ENCODE data around the gene TRMT2B.
"Not testable (repeated sequence)": the region's sequence is repeated elsewhere in the genome, so short reads cannot be mapped to it uniquely, and the experiment has no call there.

Gene TRMT2B

DNA sequence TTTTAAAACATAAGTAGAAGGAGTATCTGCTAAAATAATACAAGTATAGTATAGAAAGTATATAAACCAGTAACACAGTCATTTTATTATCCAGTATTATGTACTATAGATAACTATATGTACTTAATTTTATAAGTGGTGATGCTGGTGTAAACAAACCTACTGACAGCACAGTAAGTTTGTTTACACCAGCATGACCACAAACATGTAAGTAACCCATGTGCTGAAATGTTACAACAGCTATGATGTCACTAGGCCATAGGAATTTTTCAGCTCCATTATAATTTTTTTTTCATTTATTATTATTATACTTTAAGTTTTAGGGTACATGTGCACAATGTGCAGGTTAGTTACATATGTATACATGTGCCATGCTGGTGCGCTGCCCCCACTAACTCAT, 39.9 kb downstream of the TRMT2B start:
- DNase-seq; in situ Hi-C loops (cut with MboI; ENCODE audit: low pct_unique_long_range_greater_than_20kb, low sequenced_read_pairs): not testable (repeated sequence)

DNA sequence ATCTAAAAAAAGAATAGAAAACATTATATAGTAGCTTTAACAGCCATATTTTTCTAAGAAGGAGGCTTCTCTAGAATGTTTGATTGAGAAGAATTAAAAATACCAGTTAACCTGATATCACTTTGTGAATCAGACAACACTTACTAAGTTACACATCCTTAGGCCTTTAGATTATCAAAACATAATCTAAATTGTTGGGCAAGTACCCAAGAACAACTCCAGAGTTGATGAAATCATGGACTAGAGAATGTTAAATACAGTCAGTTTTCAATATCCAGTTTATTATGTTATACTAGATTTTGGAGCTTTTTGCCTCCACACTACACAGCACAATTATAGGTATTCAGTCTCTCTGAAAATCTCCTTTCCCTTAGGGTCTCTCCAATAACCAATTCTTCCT, 42.8 kb downstream of the TRMT2B start:
- no peak for DNase-seq
- in situ Hi-C loops (cut with MboI; ENCODE audit: low pct_unique_long_range_greater_than_20kb, low sequenced_read_pairs), result no loop called here

DNA sequence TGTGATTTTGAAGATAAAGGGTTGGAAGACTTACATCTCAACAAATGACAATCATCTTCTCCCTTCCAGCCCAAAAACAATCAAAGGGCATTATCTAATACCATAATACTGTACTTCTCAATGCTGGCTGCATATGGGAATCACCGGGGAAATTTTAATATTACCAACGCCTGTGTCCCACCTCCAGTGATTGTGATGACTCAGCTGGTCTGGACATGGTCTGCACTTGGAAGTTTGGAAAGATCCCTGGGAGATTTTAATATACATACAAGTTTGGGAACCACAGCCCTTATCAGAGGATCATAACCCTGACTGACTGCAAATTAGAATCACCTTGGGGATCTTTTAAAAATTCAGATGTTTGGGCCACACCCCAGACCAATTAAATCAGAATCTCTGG, 52.5 kb downstream of the TRMT2B start:
- in situ Hi-C loops (cut with MboI; ENCODE audit: low pct_unique_long_range_greater_than_20kb, low sequenced_read_pairs), result no loop called here
- DNase-seq, result no peak

DNA sequence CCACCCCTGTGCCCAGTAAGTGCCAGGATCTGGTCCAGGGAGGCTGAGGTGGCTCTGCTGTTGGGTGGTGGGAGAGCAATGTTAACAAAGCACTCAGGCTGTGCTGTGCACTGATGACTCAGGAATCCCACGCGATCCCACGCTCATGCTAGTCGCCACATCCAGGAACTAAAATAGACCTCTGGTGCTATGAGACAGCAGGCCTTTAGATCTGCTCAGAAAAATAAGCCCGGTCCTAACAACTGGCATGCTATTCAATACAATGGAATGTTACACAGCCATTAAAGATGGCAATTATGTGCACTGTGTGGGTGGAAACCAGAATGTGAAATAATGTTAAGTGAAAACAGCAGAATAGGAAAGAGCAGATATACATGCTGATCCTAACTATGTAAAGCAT, 56.4 kb downstream of the TRMT2B start:
- in situ Hi-C loops (cut with MboI; ENCODE audit: low pct_unique_long_range_greater_than_20kb, low sequenced_read_pairs), result no loop called here
- no peak for DNase-seq

DNA sequence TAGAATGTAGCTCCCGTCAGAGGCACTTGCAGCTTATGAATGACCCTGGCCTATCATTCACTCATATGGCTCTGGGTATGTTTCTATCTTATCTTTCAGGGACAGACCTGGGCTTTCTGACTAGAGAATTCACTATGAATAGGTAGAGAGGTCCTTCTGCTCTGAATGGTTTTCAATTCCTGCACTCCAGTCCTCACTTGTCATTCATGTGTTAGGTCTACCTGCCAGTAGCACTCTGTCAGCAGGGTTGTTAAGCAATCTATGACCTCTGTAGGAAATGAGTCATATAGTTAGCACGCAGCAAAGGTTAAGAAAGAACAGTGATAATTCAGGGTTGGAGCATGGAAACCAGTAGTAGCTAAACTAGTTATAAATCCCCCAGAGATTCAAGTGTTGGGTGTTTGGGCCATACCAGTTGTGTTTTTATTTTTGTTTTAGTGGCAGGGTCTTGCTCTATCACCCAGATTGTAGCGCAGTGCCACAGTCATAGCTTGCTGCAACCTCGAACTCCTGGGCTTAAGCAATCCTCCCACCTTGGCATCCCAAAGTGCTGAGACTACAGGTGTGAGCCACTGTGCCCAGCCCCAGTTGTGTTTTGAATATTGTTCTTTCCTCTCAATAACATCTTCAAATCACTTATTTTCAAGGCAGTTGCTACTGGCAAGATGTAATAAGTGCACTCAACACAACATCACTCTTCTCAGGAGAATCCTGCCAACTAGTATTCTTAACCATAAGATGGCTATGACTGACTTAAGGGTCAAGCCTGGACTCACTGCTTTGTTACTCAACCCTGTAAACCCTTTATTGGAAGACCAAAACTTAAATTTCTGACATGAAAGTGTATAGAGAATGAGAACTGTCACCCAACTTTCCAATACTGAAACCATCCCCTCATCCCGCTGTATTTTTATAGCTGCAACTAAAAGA, 57.3 kb downstream of the TRMT2B start:
- in situ Hi-C loops (cut with MboI; ENCODE audit: low pct_unique_long_range_greater_than_20kb, low sequenced_read_pairs), result no loop called here
- peak; percentile 24 for DNase-seq

DNA sequence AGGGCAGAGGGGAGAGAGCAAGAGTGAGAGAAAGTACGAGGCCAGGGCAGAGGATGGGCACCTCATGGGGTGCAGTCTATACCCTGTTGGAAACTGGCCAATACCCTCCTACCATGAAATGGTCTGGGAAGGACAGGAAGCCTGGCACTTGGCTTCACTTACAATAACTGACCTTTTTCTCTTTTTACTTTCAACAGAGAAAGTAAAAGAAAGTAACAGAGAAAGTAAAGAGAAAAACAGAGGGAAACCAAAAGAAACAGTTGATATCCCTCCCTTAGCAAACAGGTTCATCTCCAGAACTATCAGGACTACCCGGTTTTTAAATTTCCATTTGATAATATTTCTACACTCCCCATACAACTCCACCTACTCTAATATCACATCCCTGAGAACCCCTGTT, 61.8 kb downstream of the TRMT2B start:
- no peak for DNase-seq
- in situ Hi-C loops (cut with MboI; ENCODE audit: low pct_unique_long_range_greater_than_20kb, low sequenced_read_pairs), result no loop called here

DNA sequence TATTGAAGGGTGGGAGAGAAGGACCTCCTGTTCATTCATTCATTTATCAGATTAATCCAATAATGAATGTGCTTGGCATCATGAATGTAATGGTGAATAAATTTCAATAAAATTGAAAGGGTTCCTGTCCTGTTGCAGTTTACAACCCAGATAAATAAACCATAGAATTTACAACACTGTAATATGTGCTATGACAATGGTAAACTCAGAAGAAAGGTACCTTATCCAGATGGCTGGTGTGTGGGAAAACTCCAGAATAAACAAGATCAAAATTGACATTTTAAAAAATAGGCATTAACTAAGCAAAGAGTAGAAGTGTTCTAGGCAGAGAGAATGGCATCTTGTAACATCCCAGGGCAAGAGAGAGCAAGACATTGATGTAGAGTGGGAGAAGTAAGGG, 67.1 kb downstream of the TRMT2B start:
- in situ Hi-C loops (cut with MboI; ENCODE audit: low pct_unique_long_range_greater_than_20kb, low sequenced_read_pairs), result no loop called here
- DNase-seq, result no peak

DNA sequence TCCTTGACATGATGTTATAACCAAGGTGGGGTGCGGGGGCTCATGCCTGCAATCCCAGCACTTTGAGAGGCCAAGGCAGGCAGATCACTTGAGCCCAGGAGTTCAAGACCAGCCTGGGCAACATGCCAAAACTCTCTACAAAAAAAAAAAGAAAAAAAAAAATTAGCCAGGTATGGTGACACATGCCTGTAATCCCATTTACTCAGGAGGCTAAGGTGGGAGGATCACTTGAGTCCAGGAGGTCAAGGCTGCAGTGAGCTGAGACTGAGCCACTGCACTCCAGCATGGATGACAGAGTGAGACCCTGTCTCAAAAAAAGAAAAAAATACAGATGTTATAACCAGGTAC, 70.4 kb downstream of the TRMT2B start:
- in situ Hi-C loops (cut with MboI; ENCODE audit: low pct_unique_long_range_greater_than_20kb, low sequenced_read_pairs); DNase-seq: not testable (repeated sequence)

DNA sequence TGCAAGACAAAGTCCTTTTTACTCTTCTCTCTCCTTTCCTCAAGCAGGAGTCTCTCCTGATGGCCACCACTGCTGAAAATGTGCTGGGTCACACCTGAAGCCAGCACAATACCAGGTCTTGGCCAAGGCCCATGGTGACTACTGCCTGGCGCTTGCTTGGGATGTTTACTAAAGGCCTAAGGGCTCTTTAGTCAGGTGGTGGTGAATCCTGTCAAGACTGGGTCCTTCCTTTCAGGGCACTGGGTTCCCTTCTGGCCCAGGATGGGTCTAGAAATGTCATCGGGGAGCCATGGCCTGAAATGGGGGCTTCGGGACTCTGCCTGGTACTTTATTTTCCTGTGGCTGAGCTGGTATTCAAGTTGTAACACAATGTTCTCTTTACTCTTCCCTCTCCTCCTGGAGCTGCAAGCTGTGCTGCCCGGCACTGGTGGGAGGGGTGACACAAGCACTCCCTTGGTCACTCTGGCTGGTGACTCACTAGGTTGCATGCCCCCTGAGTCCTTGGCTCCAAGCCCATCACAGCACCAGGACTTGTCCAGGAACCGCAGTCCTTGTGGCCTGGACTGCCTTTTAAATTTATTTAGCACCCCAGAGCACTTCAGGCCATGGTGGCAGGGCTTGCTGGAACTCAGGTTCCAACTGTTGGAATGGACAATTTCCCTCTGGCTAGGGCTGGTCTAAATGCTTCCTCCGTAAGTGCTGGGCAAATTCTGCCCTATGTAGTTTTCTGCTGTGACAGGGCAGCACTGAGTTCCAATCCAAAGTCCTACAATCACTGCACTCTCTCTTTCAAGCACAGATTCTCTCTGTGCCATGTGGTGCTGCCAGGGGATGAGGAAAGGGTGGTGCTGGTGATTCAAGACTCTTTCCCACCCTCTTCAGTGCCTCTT, 71.1 kb downstream of the TRMT2B start:
- in situ Hi-C loops (cut with MboI; ENCODE audit: low pct_unique_long_range_greater_than_20kb, low sequenced_read_pairs), result no loop called here
- DNase-seq, result no peak

DNA sequence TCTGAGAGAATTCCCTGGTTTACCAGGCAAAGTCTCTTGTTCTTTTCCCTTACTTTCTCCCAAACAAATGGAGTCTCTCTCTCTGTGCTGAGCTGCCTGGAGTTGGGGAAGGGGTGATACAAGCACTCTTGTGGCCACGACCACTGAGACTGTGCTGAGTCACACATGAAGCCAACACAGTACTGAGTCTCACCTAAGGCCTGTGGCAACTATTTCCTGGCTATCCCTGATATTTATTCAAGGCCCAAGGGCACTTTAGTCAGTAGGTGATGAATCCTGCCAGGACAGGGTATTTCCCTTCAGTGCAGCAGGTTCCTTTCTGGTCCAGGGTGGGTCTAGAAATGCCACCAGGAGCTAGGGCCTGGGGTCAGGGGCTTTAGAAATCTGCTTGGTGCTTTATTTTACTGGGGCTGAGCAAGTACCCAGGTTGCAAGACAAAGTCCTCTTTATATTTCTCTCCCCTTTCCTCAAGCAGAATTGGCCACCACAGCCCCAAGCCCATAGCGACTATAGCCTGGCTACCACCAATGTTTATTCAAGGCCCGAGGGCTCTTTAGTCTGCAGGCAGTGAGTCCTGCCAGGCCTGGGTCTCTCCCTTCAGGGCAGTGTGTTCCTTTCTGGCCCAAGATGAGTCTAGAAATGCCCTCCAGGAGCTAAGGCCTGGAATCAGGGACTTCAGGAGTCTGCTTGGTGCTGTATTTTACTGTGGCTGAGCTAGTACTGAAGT, 71.9 kb downstream of the TRMT2B start:
- in situ Hi-C loops (cut with MboI; ENCODE audit: low pct_unique_long_range_greater_than_20kb, low sequenced_read_pairs), result no loop called here
- DNase-seq, result no peak

DNA sequence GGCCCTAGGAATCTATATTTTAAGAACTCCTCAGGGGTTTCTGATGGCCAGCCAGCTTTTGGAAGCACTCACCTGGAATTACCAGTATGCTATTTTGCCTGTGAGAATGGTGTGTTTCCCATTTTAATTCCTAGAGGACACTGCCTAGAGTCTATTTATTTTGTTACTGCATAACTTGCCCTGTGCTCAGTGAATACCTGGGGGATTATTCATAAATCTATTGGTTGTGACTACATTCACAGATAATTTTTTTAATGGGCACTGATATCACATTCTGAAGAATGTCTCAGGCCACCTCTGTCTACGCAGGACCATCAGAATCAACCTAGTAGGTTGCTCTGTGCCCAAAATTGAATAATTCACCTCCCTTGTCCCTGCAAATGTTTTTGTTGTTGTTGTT, 75.7 kb downstream of the TRMT2B start:
- in situ Hi-C loops (cut with MboI; ENCODE audit: low pct_unique_long_range_greater_than_20kb, low sequenced_read_pairs), result no loop called here
- DNase-seq, result no peak

DNA sequence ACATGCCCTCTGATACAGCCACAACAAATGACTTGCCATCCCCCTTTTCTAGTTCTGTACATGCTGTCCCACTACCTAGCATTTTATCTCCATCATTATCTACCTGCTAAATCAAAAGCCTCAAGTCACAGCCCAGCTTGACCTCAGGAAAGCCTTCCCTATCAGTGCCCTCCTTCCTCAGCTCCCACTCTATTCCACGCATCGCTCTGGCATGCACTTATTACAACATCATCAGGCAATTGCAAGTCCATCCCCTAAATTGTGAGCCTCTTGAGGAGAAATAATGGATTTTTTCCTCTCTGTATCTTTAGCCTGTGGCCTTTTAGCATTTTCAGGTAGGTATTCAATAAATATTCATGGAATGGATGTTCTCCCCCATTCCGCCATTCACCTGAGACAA, 76.7 kb downstream of the TRMT2B start:
- in situ Hi-C loops (cut with MboI; ENCODE audit: low pct_unique_long_range_greater_than_20kb, low sequenced_read_pairs), result no loop called here

DNA sequence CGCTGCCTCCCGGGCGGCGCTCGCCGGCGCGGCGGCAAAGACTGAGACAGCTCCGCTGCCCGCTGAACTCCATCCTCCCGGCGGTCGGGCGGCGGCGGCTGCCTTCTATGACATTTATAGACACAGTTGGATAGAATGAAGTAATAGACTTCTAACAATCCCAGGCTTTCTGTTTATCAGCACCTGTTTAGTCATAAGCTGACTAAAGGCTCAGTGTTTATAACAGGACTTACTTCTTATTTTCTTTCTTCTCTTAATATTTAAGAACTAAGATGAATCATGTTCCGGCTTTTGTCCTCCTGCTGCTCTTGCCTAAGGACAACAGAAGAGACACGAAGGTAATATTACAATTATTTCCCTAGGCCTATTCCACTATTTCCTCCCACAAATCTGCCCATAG, 78.5 kb downstream of the TRMT2B start:
- no peak for DNase-seq
- in situ Hi-C loops (cut with MboI; ENCODE audit: low pct_unique_long_range_greater_than_20kb, low sequenced_read_pairs), result no loop called here

More for the DNA sequence above, 76.7 kb downstream of the TRMT2B start:
- DNase-seq, result no peak

DNA sequence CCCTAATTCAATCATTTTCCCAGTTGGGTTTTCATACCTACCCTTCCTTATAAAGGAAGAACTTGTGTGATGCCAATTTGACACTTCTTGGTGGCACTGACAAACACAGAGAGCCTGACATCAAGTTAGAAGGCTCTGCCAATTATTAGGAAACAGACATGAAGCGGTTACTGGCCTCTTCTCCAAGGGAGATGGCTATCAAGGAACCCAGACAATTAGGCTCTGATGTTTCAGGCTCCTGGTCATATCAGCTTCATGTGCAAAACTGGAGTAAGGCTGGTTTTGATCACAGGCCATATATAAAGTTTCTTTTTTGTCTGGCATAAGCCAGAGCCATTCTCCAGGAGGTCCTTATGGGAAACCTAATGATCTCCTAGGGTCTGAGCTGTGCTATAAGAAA, 82.0 kb downstream of the TRMT2B start:
- in situ Hi-C loops (cut with MboI; ENCODE audit: low pct_unique_long_range_greater_than_20kb, low sequenced_read_pairs), result no loop called here
- DNase-seq, result no peak

DNA sequence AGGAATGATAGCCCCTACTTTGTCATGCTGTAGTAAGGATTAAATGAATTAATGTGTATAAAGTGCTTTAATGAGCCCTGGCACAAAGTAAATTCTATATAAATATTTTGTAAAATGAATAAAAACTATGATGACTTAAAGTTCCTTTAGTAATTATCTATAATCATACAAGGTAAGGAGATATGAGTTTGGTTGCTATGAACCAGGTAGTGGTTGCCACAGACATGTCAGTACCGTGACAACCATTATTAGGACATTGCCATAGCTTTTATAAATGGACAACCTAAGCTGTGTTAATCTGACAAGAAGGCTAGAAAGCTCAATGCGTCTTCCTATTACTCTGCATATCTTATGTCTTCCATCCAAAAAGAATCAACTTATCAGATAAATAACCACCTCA, 82.5 kb downstream of the TRMT2B start, which contains the start of gene ARL13A:
Gene ARL13A (plus strand): TSS at position 301 of the 400 bp plus-strand sequence. CDS start 3,982 bp downstream, outside the sequence.
- no peak for DNase-seq
- in situ Hi-C loops (cut with MboI; ENCODE audit: low pct_unique_long_range_greater_than_20kb, low sequenced_read_pairs), result no loop called here

DNA sequence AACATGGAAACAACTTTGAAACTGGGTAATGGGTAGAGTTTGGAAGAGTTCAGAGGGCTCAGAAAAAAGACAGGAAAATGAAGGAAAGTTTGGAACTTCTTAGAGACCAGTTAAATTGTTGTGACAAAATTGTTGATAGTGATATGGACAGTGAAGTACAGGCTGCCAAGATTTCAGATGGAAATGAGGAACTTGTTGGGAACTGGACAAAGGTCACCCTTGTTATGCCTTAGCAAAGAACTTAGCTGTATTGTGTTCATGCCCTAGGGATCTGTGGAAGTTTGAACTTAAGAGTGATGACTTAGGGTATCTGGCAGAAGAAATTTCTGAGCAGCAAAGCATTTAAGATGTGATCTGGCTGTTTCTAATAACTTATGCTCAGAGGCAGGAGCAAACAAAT, 87.5 kb downstream of the TRMT2B start:
- no peak for DNase-seq
- in situ Hi-C loops (cut with MboI; ENCODE audit: low pct_unique_long_range_greater_than_20kb, low sequenced_read_pairs), result no loop called here

DNA sequence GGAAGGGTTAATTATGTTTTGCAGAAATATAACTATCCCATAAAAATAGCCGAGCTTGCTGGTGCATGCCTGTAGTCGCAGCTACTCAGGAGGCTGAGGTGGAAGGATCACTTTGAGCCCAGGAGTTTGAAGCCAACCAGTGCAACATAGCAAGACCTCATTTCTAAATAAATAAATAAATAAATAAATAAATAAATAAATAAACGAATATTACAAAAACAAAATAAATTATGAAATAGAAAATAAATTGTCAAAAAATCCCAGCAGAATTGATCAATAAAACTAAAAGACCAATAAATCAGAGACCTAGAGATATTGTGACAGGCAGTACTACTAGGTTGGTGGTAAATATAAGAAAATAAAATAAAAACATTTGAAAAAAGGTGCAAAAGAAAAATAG, 89.1 kb downstream of the TRMT2B start:
- no peak for DNase-seq
- in situ Hi-C loops (cut with MboI; ENCODE audit: low pct_unique_long_range_greater_than_20kb, low sequenced_read_pairs), result no loop called here
